Liver (tissue), 9 donors: Measurements from ENCODE around the gene TMEM125. TPM values are rescaled to one million over a fixed set of nuclear protein-coding genes. Genes with fewer than 3 reads are reported as not detected.

Experiments
- DNase-seq: peaks from one replicate; pipeline ENCODE4 v3.0.0-alpha.2; 2017; ENCODE audit warnings: low spot score
- H3K27ac ChIP-seq, 2 donors: one replicate each; pipeline ENCODE4 v1.7.0; 2013; ENCODE audit warnings: inconsistent platforms in 2 of 2, low read length in 2 of 2, control low read depth in 1 of 2, low read depth in 1 of 2, mild to moderate bottlenecking in 1 of 2
- H3K27me3 ChIP-seq, 4 donors: one replicate each; pipeline versions ENCODE4 v1.6.1 to v1.7.0; 2013; ENCODE audit warnings: low read length in 3 of 4, inconsistent platforms in 1 of 4, mild to moderate bottlenecking in 1 of 4, moderate library complexity in 1 of 4; ENCODE audit not compliant: control insufficient read depth in 4 of 4, insufficient read depth in 4 of 4
- H3K36me3 ChIP-seq, 4 donors: one replicate each; pipeline versions ENCODE4 v1.6.1 to v1.7.0; 2013; ENCODE audit warnings: low read length in 3 of 4, mild to moderate bottlenecking in 3 of 4, low read depth in 1 of 4, moderate library complexity in 1 of 4; ENCODE audit not compliant: control insufficient read depth in 4 of 4, insufficient read depth in 3 of 4
- H3K4me1 ChIP-seq, 4 donors: one replicate each; pipeline versions ENCODE4 v1.6.1 to v1.7.0; 2013; ENCODE audit warnings: low read length in 3 of 4, mild to moderate bottlenecking in 3 of 4, moderate library complexity in 1 of 4; ENCODE audit not compliant: control insufficient read depth in 4 of 4, insufficient read depth in 4 of 4
- H3K4me3 ChIP-seq, 3 donors: one replicate each; pipeline versions ENCODE4 v1.6.1 to v1.7.0; 2013; ENCODE audit warnings: low read length in 3 of 3, control low read depth in 1 of 3, low read depth in 1 of 3, mild to moderate bottlenecking in 1 of 3
- H3K9ac ChIP-seq, 2 donors: one replicate each; pipeline ENCODE4 v1.7.0; 2013; ENCODE audit warnings: low read length in 2 of 2, mild to moderate bottlenecking in 2 of 2, moderate library complexity in 2 of 2, control low read depth in 1 of 2, low read depth in 1 of 2
- H3K9me3 ChIP-seq, 4 donors: one replicate each; pipeline versions ENCODE4 v1.6.1 to v1.7.0; 2013; ENCODE audit warnings: low read length in 3 of 4; ENCODE audit not compliant: control insufficient read depth in 4 of 4
- ATF3 ChIP-seq: IDR thresholded peaks from 2 replicates; pipeline ENCODE4 v1.6.1; 2016; ENCODE audit warnings: antibody characterized with exemption
- CTCF ChIP-seq: fragments of 150-350 bp; IDR thresholded peaks from 2 replicates; pipeline ENCODE4 v1.5.1; 2017; ENCODE audit warnings: improper control_type of control experiment, low read depth, low read length; ENCODE audit not compliant: missing input control
- EGR1 ChIP-seq, 2 donors: IDR thresholded peaks; 2 replicates each; pipeline ENCODE4 v1.6.1; 2016 to 2018; ENCODE audit warnings: antibody characterized with exemption in 2 of 2, low read depth in 2 of 2
- FOXA1 ChIP-seq: IDR thresholded peaks from 2 replicates; pipeline ENCODE4 v1.6.1; 2016; ENCODE audit warnings: antibody characterized with exemption
- FOXA2 ChIP-seq: IDR thresholded peaks from 2 replicates; pipeline ENCODE4 v1.6.1; 2016; ENCODE audit warnings: antibody characterized with exemption
- GABPA ChIP-seq, 2 donors: IDR thresholded peaks in 1 of 2; conservative IDR thresholded peaks in 1 of 2; 2 replicates each; pipeline ENCODE4 v1.6.1; 2016; ENCODE audit warnings: antibody characterized with exemption in 2 of 2, mild to moderate bottlenecking in 1 of 2, moderate library complexity in 1 of 2
- HNF4A ChIP-seq, 2 donors: conservative IDR thresholded peaks; 2 replicates each; pipeline ENCODE4 v1.6.1; 2016; ENCODE audit warnings: antibody characterized with exemption in 2 of 2, mild to moderate bottlenecking in 2 of 2
- HNF4G ChIP-seq: IDR thresholded peaks from 2 replicates; pipeline ENCODE4 v1.6.1; 2016; ENCODE audit warnings: antibody characterized with exemption
- JUND ChIP-seq, 2 donors: IDR thresholded peaks; 2 replicates each; pipeline ENCODE4 v1.6.1; 2016; ENCODE audit warnings: antibody characterized with exemption in 2 of 2
- MAX ChIP-seq: IDR thresholded peaks from 2 replicates; pipeline ENCODE4 v1.6.1; 2016; ENCODE audit warnings: antibody characterized with exemption
- NR2F2 ChIP-seq: IDR thresholded peaks from 2 replicates; pipeline ENCODE4 v1.6.1; 2016; ENCODE audit warnings: antibody characterized with exemption
- REST ChIP-seq: IDR thresholded peaks from 2 replicates; pipeline ENCODE4 v1.6.1; 2016; ENCODE audit warnings: antibody characterized with exemption, mild to moderate bottlenecking
- RXRA ChIP-seq, 2 donors: IDR thresholded peaks; 2 replicates each; pipeline ENCODE4 v1.6.1; 2017 to 2018; ENCODE audit warnings: antibody characterized with exemption in 2 of 2, mild to moderate bottlenecking in 1 of 2
- SP1 ChIP-seq: IDR thresholded peaks from 2 replicates; pipeline ENCODE4 v1.6.1; 2018; ENCODE audit warnings: antibody characterized with exemption, mild to moderate bottlenecking
- TAF1 ChIP-seq: conservative IDR thresholded peaks from 2 replicates; pipeline ENCODE4 v1.6.1; 2016; ENCODE audit warnings: antibody characterized with exemption, mild to moderate bottlenecking
- YY1 ChIP-seq: IDR thresholded peaks from 2 replicates; pipeline ENCODE4 v1.6.1; 2016; ENCODE audit warnings: antibody characterized with exemption, mild to moderate bottlenecking
- ZBTB33 ChIP-seq: IDR thresholded peaks from 2 replicates; pipeline ENCODE4 v1.6.1; 2016; ENCODE audit warnings: antibody characterized with exemption
- WGBS: extraction: QIAGEN DNeasy Blood & Tissue Kit; methylation state at CpG from one replicate; pipeline ENCODE4 v1.1.7; 2013; 5-methylcytosine and 5-hydroxymethylcytosine counted together
- polyA plus RNA-seq, 2 donors: library from polyadenylated mRNA; stranded (reverse) in 1 of 2; unstranded in 1 of 2; fragments of 200-250 nt in 1 of 2; fragments of >200 nt in 1 of 2; fragmentation: Nextera tagmentation in 1 of 2; extraction: Ambion mirVana in 1 of 2; gene quantifications; one replicate each; pipeline versions ENCODE4 v1.2.1 to v1.2.3, GENCODE V29; 2013 to 2015
- total RNA-seq, 2 donors: library from RNA; depleted of rRNA; stranded (reverse); fragments of >200 nt; gene quantifications; one replicate each; pipeline ENCODE4 v1.2.3, GENCODE V29; 2014
- donor health status: healthy.
- donor health status: healthy.
- donor health status: healthy.
- donor health status: healthy.
- donor health status: healthy.

TMEM125 gene
- total and polyA plus RNA-seq, 4 donors, result 0.21 to 1.0 (median 0.69) TPM

GRCh38 chr1:43222879-43223278 lies 46.9 kb upstream of the TMEM125 start:
- TF ChIP-seq EGR1 (IDR thresholded peaks at IDR 0.05; ENCODE audit: low read depth in 2 of 2) (no peak), ZBTB33 (no peak), FOXA2 (no peak), TAF1 (no peak), RXRA (IDR thresholded peaks at IDR 0.05) (no peak), REST (no peak), HNF4A (conservative IDR thresholded peaks at IDR 0.05) (no peak), ATF3 (no peak), FOXA1 (no peak), GABPA (IDR thresholded peaks at IDR 0.05 in 1 of 2, conservative IDR thresholded peaks at IDR 0.05 in 1 of 2) (no peak), JUND (IDR thresholded peaks at IDR 0.05) (no peak), MAX (no peak)
- WGBS, result 93% methylated on average over 9 of the region's 9 CpGs
- Histone ChIP-seq H3K4me3 (no peak overlapping the region), H3K36me3 (peaks cover 0 to 7% (median 1%) of the 10 kb centered on the region in 4 donors), H3K9ac (no peak overlapping the region), H3K27ac (no peak overlapping the region), H3K9me3 (no peaks in the 10 kb centered on the region), H3K27me3 (no peaks in the 10 kb centered on the region), H3K4me1 (peaks cover 0 to 22% (median 4%) of the 10 kb centered on the region in 4 donors)
- DNase-seq, result no peak

- Histone ChIP-seq H3K27ac (no peak overlapping the region), H3K27me3 (no peaks in the 10 kb centered on the region), H3K9ac (no peak overlapping the region), H3K4me3 (no peak overlapping the region), H3K4me1 (peaks cover 0 to 20% (median 4%) of the 10 kb centered on the region in 4 donors), H3K36me3 (peaks cover 0 to 6% (median 1%) of the 10 kb centered on the region in 4 donors), H3K9me3 (no peaks in the 10 kb centered on the region)
- TF ChIP-seq JUND (IDR thresholded peaks at IDR 0.05) (no peak), CTCF (no peak), SP1 (no peak), RXRA (IDR thresholded peaks at IDR 0.05) (no peak), ZBTB33 (no peak), EGR1 (IDR thresholded peaks at IDR 0.05; ENCODE audit: low read depth in 2 of 2) (no peak), FOXA2 (no peak), YY1 (no peak), GABPA (IDR thresholded peaks at IDR 0.05 in 1 of 2, conservative IDR thresholded peaks at IDR 0.05 in 1 of 2) (no peak), FOXA1 (no peak), MAX (no peak), REST (no peak), NR2F2 (no peak), ATF3 (no peak), HNF4G (no peak), HNF4A (conservative IDR thresholded peaks at IDR 0.05) (no peak)
- WGBS, result 42% methylated on average over 3 of the region's 3 CpGs
- no peak for DNase-seq
Measured at GRCh38 chr1:43225168-43225567, 44.6 kb upstream of the TMEM125 start.
